ENCODE measurements around the gene OR7G1. TPM values are rescaled to one million over a fixed set of nuclear protein-coding genes. Genes with fewer than 3 reads are reported as not detected.

The OR7G1 gene
- total RNA-seq, 1 experiment from 2014 or later: not detected

Other genes with a start within 250 kb of the OR7G1 start
- 75.0 and 85.0 TPM in 2 replicates for gene MUC16, start 105.4 kb downstream of the OR7G1 start, total RNA-seq (2021)
- not detected in 2 replicates for gene OR1M1, start 28.7 kb downstream of the OR7G1 start, total RNA-seq (2021)
- not detected in 2 replicates for gene OR7G2, start 8.3 kb downstream of the OR7G1 start, total RNA-seq (2021)
- not detected in 2 replicates for gene OR7G3, start 11.2 kb upstream of the OR7G1 start, total RNA-seq (2021)
- 25.5 and 28.2 TPM in 2 replicates for gene ZNF317, start 24.6 kb upstream of the OR7G1 start, total RNA-seq (2021)
- not detected in 2 replicates for gene OR7D2, start 63.2 kb upstream of the OR7G1 start, total RNA-seq (2021)
- gene OR7D4, start 103.8 kb upstream of the OR7G1 start, total RNA-seq (2021): not detected in 2 replicates
- gene OR7E24, start 135.2 kb upstream of the OR7G1 start, total RNA-seq (2021): not detected in 2 replicates
- 2.2 and 2.6 TPM in 2 replicates for gene ZNF699, start 194.1 kb upstream of the OR7G1 start, total RNA-seq (2021)
- gene ZNF559, start 208.4 kb upstream of the OR7G1 start, total RNA-seq (2021): 10.5 and 12.5 TPM in 2 replicates
- gene ZNF177, start 247.2 kb upstream of the OR7G1 start, total RNA-seq (2021): 0.38 and 0.55 TPM in 2 replicates